HG03159 (cell line): ENCODE measurements around the gene C20orf204.
"Not testable (repeated sequence)": the region's sequence is repeated elsewhere in the genome, so short reads cannot be mapped to it uniquely, and the experiment has no call there.

Source experiments
- ATAC-seq: cut with Tn5 transposase; IDR thresholded peaks from one replicate; pipeline ENCODE4 v1.9.1; 2021; ENCODE audit warnings: mild to moderate bottlenecking, moderate library complexity; ENCODE audit not compliant: unreplicated experiment

Gene C20orf204

DNA sequence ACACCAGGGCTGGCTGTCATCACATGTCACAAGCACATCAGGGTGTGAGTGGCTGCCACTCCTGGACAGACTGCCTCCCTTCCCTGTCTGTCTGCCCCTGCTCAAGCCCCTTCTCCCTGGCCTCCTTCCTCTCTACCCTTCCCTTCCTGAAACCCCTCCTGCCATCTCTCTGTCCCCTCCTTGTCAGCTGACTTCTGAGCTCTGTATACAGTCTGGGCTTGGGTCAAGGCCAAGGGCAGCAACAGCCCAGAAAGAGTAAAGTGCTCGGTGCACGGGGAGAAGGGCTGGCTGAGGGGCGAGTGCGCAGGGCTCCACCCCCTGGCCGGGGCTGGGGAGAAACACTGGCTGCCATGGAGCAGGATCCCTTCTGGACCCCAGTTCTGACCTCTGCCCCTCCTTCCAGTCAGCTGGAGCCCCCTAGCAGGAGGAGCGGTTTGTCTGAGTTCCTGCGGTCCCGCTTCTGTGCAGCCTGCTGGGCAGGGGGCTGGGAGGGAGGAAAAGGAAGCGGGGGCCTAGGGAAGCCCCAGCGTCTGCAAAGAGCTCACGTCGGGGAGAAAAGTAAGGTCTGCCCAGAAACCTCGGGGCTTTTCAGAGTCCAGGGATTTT lies 46.2 kb downstream of the C20orf204 start:
- no peak for ATAC-seq

DNA sequence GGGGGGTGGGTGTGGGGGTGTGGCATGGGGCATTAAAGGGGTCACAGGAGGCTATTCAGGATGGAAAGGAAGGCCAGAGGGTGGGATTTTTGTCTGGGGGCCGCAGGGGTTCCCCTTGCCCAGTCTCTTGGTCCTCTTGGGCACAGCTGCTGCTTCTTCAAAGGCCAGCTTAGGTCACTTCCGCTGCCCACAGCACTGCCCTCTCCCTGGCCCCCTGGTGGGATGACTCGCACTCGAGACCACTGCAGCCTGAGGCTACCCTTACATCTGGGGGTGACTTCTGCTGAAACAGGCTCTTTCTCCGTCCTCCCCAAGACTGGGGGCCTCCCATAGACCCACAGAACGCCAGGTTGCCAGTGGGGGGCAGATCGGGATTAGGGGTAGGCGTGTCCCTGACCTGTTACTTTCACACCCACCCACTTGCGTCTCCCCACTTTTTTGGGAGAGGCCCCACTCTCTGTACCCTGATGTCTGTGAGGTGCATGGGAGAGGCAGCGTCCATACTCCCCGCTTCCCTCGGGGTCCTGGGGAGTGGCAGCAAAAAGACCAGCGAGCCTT lies 46.9 kb downstream of the C20orf204 start:
- ATAC-seq, result no peak

DNA sequence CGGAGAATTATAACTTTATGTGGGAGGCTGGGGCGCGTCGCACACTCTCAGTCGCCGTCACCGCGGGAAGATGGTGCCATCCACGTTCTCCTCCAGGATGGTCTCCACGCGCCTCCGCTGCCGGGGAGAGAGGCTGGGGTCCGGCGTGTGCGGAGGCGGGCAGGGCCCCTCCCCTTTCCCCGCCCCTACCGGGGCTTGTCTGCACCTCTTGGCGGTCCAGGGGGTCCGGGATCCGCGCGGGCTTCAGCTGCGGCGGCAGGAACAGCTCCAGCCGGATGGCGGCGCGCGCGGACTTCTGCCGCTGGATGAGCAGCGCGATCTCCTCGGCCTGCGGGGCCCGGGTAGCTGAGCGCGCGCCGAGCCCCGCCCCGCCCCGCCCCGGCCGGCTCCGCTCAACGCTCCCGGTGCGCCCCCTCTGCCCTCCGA lies 47.4 kb downstream of the C20orf204 start:
- ATAC-seq, result no peak

DNA sequence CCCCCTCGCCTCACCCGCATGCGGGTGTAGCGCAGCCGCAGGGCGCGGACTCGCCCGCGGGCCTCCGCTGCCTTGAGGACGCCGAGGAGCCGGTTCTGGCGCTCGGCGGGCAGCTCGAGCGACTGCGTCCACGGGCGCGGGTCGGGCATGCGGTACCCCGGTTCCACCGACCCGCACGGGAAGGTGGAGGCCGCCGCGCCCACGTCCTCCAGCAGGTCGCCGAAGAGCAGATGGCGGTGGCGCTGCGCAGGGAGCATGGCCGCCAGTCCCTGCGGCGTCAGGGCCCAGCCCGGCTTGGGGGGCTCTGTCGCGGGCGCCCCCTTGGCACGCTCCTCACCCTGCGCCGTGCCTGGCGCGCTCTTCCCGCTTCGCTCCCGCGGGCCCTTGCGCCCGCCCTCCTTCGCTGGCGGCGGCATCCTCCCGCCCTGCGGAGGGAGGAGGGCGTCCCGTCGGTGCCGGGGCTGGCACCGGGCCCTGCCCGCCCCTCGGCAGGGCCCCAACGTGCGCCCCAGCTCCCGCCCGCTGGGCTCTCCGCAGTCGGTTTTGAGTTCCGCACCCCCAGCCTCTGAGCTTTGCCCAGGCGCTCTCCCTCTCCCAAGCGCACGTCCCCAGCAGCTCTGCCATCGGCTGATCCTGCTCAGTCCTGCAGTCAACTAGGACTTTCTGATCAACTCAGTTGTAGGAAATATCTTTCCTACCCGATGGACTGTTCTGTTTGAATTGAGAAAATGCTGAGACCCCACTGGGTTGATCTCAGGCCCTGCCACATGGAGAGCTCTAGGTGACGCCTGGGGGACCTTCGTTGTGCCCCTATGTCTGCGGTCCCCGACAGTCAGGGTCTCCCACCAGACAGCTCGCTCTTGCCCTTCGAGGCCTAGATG lies 48.1 kb downstream of the C20orf204 start, which contains the start of gene LKAAEAR1:
TSS of gene LKAAEAR1 (minus strand) at position 595 of the 881 bp plus-strand sequence. CDS start at position 416, 179 bp downstream.
- no peak for ATAC-seq

DNA sequence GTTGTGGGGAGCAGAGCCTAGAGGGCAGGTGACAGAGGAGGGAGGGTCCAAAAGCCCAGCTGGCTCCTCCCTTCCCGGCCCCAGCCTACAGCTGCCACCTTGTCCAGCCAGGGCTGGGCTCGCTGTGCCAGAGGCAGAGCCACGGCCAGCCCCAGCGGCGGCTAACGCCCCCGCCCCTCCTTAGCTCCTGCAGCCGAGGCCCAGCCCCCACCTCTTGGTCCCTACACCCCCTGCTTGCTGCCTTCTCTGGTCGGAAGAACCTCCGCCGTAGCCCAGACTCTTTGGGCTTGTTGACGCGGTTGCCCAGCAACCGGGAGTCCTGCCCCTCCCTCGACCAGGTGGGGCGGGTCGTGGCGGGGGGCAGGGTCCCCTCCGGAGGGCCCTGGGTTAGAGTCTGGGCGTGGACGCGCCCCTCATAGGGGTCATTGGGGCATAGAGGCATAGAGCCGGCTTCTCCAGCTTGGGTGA lies 48.7 kb downstream of the C20orf204 start:
- no peak for ATAC-seq

DNA sequence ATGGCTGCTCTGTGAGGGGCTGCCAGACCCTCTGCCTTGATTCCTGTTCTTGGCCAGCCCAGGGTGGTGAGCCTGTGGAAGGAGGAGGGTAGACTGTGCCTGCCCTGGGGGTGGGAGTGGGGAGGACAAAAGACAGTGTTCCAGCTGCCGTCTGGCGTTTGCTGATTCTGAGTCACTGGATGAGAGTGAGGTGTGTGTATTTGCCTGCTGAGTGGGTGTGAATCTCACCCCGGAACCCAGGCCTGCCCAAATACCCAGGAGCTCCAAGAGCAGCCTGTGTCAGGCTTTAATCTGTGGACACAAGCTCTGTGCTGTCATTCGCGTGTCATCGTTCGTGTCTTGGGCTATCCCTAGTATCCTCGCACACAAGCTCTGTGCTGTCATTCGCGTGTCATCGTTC lies 50.8 kb downstream of the C20orf204 start:
- no peak for ATAC-seq

DNA sequence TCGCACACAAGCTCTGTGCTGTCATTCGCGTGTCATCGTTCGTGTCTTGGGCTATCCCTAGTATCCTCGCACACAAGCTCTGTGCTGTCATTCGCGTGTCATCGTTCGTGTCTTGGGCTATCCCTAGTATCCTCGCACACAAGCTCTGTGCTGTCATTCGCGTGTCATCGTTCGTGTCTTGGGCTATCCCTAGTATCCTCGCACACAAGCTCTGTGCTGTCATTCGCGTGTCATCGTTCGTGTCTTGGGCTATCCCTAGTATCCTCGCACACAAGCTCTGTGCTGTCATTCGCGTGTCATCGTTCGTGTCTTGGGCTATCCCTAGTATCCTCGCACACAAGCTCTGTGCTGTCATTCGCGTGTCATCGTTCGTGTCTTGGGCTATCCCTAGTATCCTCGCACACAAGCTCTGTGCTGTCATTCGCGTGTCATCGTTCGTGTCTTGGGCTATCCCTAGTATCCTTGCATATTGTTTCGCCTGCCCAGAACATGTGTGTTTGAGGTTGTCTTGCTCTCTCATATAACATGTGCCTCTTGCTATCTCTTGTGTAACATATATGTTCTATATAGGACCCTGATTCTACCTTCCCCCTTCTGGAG lies 51.3 kb downstream of the C20orf204 start:
- not testable (repeated sequence) for ATAC-seq

DNA sequence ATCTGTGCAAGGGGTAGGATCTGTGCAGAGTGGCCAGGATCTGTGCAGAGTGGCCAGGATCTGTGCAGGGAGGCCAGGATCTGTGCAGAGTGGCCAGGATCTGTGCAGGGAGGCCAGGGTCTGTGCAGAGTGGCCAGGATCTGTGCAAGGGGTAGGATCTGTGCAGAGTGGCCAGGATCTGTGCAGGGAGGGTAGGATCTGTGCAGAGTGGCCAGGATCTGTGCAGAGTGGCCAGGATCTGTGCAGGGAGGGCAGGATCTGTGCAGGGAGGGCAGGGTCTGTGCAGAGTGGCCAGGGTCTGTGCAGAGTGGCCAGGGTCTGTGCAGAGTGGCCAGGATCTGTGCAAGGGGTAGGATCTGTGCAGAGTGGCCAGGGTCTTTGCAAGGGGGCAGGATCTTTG lies 52.6 kb downstream of the C20orf204 start:
- not testable (repeated sequence) for ATAC-seq
